HepG2 (cell line): ENCODE data around the gene STAT6. TPM values are rescaled to one million over a fixed set of nuclear protein-coding genes. Genes with fewer than 3 reads are reported as not detected.

ENCODE experiments used
- ATAC-seq: fragments of 200-7000 bp; cut with Tn5 transposase; 3 replicates; pipeline ENCODE4 v1.9.1; 2020; ENCODE audit warnings: mild to moderate bottlenecking, moderate library complexity
- BruUV-seq: library from RNA; stranded (reverse); fragments of 400-500 nt; replicated peaks from 2 replicates; lab custom pipeline; 2021; lab: Mats Ljungman, UMichigan
- CTCF ChIA-PET: fragments of 300-600 bp; formaldehyde crosslinking; extraction: SDS; loops from one replicate; lab custom pipeline; 2021; ENCODE audit warnings: low total read pairs, inconsistent platforms, low intra/inter-chr PET ratio; lab: Yijun Ruan, JAX
- POLR2A ChIA-PET: fragments of 350-600 bp; sonication (Branson Sonifier 250); formaldehyde crosslinking; loops from one replicate; lab custom pipeline; 2020; ENCODE audit warnings: antibody characterized with exemption, inconsistent platforms; lab: Yijun Ruan, JAX
- DNase-seq: peaks from one replicate; pipeline ENCODE4 v3.0.0-alpha.2; 2015; ENCODE audit warnings: low spot score
- FAIRE-seq: peaks from 3 replicates; lab custom pipeline; 2011; peaks lifted over from hg19 to GRCh38; lab: Jason Lieb, UNC
- H2AFZ ChIP-seq: one replicate; pipeline ENCODE4 v1.6.1; 2011; ENCODE audit warnings: low read length, inconsistent platforms
- H3K27ac ChIP-seq: fragments of 300-600 bp; 3 replicates; pipeline ENCODE4 v1.8.0; 2011; ENCODE audit warnings: mixed run types, mild to moderate bottlenecking, mixed read lengths, low read length, inconsistent platforms; ENCODE audit not compliant: insufficient read depth; ENCODE audit errors: extremely low read length
- H3K27me3 ChIP-seq, 2 experiments: fragments of 200-600 bp in 1 of 2; 2 replicates in 1 of 2; 3 replicates in 1 of 2; pipeline versions ENCODE4 v1.6.0 to v1.8.0; 2011; ENCODE audit warnings: low read length in 2 of 2, mild to moderate bottlenecking in 2 of 2, moderate library complexity in 2 of 2, inconsistent platforms in 1 of 2; ENCODE audit not compliant: insufficient read depth in 2 of 2, control insufficient read depth in 1 of 2
- H3K36me3 ChIP-seq, 2 experiments: fragments of 200-600 bp in 1 of 2; replicated peaks in 1 of 2; 2 replicates in 1 of 2; 3 replicates in 1 of 2; pipeline versions ENCODE4 v1.5.1 to v1.8.0; 2011; ENCODE audit warnings: low read length in 2 of 2, inconsistent platforms in 1 of 2; ENCODE audit not compliant: insufficient read depth in 2 of 2, control insufficient read depth in 1 of 2
- H3K4me1 ChIP-seq: 2 replicates; pipeline ENCODE4 v1.5.1; 2012; ENCODE audit warnings: low read length, inconsistent platforms; ENCODE audit not compliant: insufficient read depth
- H3K4me2 ChIP-seq: 2 replicates; pipeline ENCODE4 v1.6.0; 2011; ENCODE audit warnings: low read depth, low read length, inconsistent platforms
- H3K4me3 ChIP-seq, 3 experiments: fragments of 200-600 bp in 1 of 3; sonication (generic), shearing (Covaris generic) in 1 of 3; replicated peaks in 1 of 3; 2 replicates each; pipeline ENCODE4 v1.5.1; 2011 to 2016; ENCODE audit warnings: low read length in 3 of 3, inconsistent platforms in 2 of 3, low read depth in 2 of 3, mild to moderate bottlenecking in 2 of 3, control low read depth in 1 of 3, mixed read lengths in 1 of 3; ENCODE audit not compliant: insufficient read depth in 1 of 3
- H3K79me2 ChIP-seq: one replicate; pipeline ENCODE4 v1.6.1; 2011; ENCODE audit warnings: low read length, inconsistent platforms; ENCODE audit not compliant: insufficient read depth
- H3K9ac ChIP-seq: 2 replicates; pipeline ENCODE4 v1.6.0; 2011; ENCODE audit warnings: mild to moderate bottlenecking, low read depth, low read length, inconsistent platforms; ENCODE audit not compliant: insufficient read depth
- H3K9me3 ChIP-seq: 2 replicates; pipeline ENCODE4 v1.5.1; 2012; ENCODE audit warnings: mild to moderate bottlenecking, low read length
- H4K20me1 ChIP-seq: 2 replicates; pipeline ENCODE4 v1.6.0; 2011; ENCODE audit warnings: inconsistent platforms, mild to moderate bottlenecking, low read length, moderate library complexity; ENCODE audit not compliant: insufficient read depth
- SATB2 ChIP-seq: sonication (generic); formaldehyde crosslinking; IDR thresholded peaks from 2 replicates; pipeline ENCODE4 v1.5.0; 2020; ENCODE audit warnings: missing genetic modification reagents
- ZNF292 ChIP-seq: sonication (generic); formaldehyde crosslinking; IDR thresholded peaks from 2 replicates; pipeline ENCODE4 v1.8.1; 2022; ENCODE audit warnings: mild to moderate bottlenecking, low read depth, missing genetic modification reagents, borderline replicate concordance
- WGBS: methylation state at CpG from one replicate; pipeline ENCODE4 v1.1.6; 2017; ENCODE audit warnings: low lambda C conversion rate; 5-methylcytosine and 5-hydroxymethylcytosine counted together
- in situ Hi-C: cut with HindIII; loops from 2 replicates; pipeline ENCODE4 v1.10.0; 2017; ENCODE audit warnings: low pct_unique_long_range_greater_than_20kb; ENCODE audit not compliant: extremely low pct_ligation_motif_present
- intact Hi-C: fragments of 100-400 bp; cut with micrococcal nuclease; formaldehyde crosslinking; loops from one replicate; pipeline ENCODE4 v1.10.0; 2022; ENCODE audit not compliant: unreplicated experiment
- polyA plus RNA-seq, 8 experiments: library from polyadenylated mRNA; depleted of rRNA in 3 of 8; stranded (reverse) in 7 of 8; unstranded in 1 of 8; fragments of >200 nt; fragmentation: Illumina TruSeq in 4 of 8; extraction: Trizol in 4 of 8; gene quantifications; 2 replicates each; pipeline versions ENCODE4 v1.2.1 to v1.2.3, GENCODE V29; 2011 to 2016; ENCODE audit warnings: low read depth in 4 of 8, missing spikeins in 1 of 8, mixed read lengths in 1 of 8; ENCODE audit not compliant: insufficient read depth in 1 of 8
- total RNA-seq, 5 experiments: library from RNA; depleted of rRNA; stranded (reverse); fragments of >200 nt; fragmentation: Illumina TruSeq; extraction: Trizol; gene quantifications; 2 replicates each; pipeline ENCODE4 v1.2.3, GENCODE V29; 2016; ENCODE audit warnings: low read depth in 1 of 5
- TF ChIP-seq, protein P1 (sequence below): IDR thresholded peaks from 2 replicates; pipeline ENCODE4 v1.6.1; 2016; ENCODE audit warnings: mild to moderate bottlenecking, missing biosample characterization, missing genetic modification reagents
- TF ChIP-seq, protein P2 (sequence below): sonication (generic); formaldehyde crosslinking; IDR thresholded peaks from 2 replicates; pipeline ENCODE4 v1.5.0; 2020; ENCODE audit warnings: mild to moderate bottlenecking, missing genetic modification reagents, borderline replicate concordance

STAT6 gene
- total and polyA plus RNA-seq, 2 of the 13 experiments (the other 11 are each of a cell fraction or from before 2014, with no cell fraction given) = 28.0 to 62.2 TPM

DNA sequence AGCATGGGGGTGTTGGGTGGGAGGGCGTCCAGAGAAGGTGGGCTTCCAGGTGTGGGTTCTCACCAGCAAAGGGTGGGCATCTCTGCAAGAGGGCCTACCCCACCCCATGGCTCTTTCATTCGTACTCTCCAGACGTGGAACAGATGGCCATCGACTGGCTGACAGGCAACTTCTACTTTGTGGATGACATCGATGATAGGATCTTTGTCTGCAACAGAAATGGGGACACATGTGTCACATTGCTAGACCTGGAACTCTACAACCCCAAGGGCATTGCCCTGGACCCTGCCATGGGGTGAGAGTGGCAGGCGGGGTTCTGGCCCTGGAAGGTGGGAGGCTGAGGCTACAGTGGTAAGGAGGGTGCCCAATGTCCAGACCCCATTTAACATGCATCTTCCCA is 42.9 kb upstream of the STAT6 start (continued):
- no peak for TF ChIP-seq ZNF292 (CRISPR knock-in tag)
- TF ChIP-seq, protein P1, sequence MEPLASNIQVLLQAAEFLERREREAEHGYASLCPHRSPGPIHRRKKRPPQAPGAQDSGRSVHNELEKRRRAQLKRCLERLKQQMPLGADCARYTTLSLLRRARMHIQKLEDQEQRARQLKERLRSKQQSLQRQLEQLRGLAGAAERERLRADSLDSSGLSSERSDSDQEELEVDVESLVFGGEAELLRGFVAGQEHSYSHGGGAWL (CRISPR knock-in tag) = no peak

DNA sequence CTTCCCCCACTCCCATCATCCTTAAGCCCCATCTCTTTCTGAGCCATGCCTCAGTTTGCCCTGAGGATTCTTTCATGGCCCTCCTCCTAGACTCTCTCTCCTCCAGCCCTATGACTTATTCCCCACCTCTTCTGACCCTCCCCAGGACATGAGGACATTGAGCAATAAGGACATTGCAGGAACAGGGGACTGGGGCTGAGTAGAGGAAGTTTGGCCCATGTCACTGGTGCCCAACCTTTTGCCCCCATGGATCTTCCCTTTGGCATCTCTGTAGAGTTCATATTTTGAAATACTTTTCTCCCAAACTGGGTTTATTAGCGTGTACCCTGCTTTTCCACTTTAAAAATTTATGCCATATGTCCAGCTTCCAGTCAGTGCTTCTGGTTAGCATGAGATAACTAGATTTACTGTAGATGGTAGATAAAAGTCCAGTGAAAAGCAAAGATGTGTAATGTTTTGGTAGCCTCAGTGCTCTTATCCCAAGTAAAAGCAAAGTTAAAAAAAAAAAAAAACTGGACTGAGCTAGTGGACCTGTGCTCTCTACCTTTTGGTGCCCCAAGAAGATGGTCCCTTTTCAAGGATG is 42.3 kb upstream of the STAT6 start:
- 92% methylated on average over 1 of the region's 1 CpG for WGBS
- H3K79me2 ChIP-seq = peaks cover 3% of the 10 kb centered on the region
- no peaks in the 10 kb centered on the region for H3K27me3 ChIP-seq
- ATAC-seq (no peak), FAIRE-seq (no peak), DNase-seq (no peak)
- H3K9me3 ChIP-seq = no peaks in the 10 kb centered on the region
- peaks cover 38 to 50% of the 10 kb centered on the region in 2 experiments for H3K36me3 ChIP-seq
- peaks cover 72% of the 10 kb centered on the region for H3K4me1 ChIP-seq
- no peak overlapping the region for H3K27ac ChIP-seq
- intact Hi-C loops = no loop called here
- H3K4me2 ChIP-seq = no peak overlapping the region
- ChIA-PET CTCF (no interaction called here), POLR2A (interaction anchor here (1.0 to 11.4 kb wide), 2 partner anchors 22 to 51 kb away, joined by 3 to 827 read pairs; partner anchors contain the start of gene LRP1)
- in situ Hi-C loops = no loop called here
- no peak overlapping the region for H3K4me3 ChIP-seq
- BruUV-seq = no TSS peak
- H4K20me1 ChIP-seq = no peaks in the 10 kb centered on the region; the same call in 1 of the 2 replicates
- no peak for TF ChIP-seq SATB2 (CRISPR knock-in tag)
- TF ChIP-seq, protein P2, sequence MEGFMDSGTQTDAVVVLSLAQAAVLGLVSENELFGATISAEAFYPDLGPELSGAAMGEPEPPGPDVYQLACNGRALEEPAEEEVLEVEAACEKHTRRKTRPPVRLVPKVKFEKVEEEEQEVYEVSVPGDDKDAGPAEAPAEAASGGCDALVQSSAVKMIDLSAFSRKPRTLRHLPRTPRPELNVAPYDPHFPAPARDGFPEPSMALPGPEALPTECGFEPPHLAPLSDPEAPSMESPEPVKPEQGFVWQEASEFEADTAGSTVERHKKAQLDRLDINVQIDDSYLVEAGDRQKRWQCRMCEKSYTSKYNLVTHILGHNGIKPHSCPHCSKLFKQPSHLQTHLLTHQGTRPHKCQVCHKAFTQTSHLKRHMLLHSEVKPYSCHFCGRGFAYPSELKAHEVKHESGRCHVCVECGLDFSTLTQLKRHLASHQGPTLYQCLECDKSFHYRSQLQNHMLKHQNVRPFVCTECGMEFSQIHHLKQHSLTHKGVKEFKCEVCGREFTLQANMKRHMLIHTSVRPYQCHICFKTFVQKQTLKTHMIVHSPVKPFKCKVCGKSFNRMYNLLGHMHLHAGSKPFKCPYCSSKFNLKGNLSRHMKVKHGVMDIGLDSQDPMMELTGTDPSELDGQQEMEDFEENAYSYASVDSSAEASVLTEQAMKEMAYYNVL (CRISPR knock-in tag) = no peak
- no peak overlapping the region for H3K9ac ChIP-seq
- H2AFZ ChIP-seq = no peak overlapping the region
